HG02973 (cell line): Measurements from ENCODE around the gene HNF4A.

Source experiments
- ATAC-seq: cut with Tn5 transposase; IDR thresholded peaks from one replicate; pipeline ENCODE4 v1.9.1; 2021; ENCODE audit warnings: moderate library complexity; ENCODE audit not compliant: unreplicated experiment

HNF4A gene

GRCh38 chr20:44439318-44439717 is 83.8 kb downstream of the HNF4A start:
- ATAC-seq: no peak

DNA sequence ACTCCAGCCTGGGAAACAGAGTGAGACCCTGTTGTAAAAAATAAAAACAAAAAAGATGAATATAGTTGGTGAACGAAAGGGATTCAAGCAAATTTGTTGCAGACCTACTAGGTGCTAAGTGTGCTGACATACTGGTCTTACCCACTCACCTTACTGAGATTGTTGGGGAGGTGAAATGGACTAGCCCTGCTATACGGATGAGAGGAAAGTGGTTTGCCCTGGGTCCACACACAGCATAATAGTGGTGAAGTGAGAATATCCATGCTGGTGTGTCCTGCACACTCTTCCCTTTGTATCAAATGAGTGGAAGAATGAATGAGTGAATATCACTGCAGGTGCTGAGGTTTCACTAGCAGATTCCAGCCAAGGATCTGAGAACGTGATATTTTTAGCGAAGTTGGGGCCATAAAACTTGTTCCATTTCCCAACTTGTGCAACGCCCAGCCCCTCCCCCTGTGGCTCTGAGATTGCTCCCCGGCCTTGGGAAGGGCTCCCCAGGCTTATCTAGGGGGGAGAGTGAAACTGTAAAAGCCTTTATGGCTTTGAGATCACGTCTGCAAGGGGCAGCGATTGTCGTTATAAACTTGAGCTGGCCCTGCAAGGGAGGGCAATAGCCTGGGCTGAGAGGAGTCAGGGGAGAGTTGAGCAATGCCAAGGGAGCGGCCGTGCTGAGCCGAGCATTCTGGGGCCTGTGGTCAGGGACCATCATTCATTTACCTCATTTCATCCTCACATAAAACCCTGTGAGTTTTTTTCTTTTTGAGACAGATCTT is 87.0 kb downstream of the HNF4A start:
- ATAC-seq: no peak

GRCh38 chr20:44445742-44446710 is 90.5 kb downstream of the HNF4A start:
- ATAC-seq: no peak

GRCh38 chr20:44447827-44448419 is 92.4 kb downstream of the HNF4A start:
- ATAC-seq: no peak

DNA sequence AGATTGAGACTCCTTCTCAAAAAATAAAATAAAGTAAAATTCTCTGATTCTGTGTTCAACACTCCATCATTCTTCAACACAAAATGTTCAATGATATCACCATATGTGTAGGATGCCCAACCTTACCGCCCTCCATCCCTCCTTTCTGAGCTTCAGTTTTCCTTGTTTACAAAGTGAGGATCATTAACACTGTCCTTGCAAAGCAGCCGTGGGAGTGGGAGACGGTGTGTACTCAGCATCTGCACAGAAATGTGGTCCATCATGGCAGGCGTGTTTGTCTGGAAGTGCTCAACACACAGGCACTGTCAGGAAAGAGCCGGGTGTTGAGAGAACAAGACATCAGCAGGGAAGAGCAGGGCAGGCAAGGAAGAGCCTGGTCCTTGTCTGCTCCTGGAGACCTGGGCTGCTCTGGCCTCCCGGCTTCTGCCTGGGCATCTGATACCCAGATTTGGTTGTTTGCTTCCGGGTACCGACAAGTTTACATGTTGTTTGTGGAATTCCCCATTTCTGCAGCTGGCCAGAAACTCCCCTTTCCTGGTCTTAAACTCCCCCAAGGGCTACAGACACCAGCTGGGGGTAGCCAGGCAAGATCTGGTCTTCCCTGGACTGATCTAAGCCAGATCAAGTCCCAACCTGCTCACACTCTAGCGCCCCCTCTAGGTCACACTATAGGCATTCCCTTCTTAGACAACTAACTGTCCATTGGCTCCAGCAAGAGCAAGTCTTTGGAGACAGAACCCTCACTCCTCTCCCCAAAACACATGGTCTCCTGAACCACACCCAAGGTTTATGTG is 93.5 kb downstream of the HNF4A start:
- no peak for ATAC-seq

DNA sequence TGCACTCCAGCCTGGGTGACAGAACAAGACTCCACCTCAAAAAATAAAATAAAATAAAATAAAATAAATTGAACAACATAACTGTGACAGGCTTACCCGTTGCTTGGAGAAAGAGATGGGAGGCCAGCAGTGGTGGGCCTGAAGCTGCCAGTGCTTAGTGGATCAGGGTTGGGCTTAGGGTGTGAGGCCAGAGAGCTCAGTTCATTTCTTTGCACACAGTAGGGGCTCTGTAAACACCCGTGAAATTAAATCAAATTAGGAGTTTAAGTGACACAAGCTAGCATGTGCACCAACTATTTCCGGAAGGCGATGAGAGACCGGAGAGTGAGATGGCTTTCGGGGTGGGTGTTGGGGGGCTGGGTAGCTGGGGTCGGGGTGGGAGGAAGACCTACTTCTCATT is 94.4 kb downstream of the HNF4A start:
- no peak for ATAC-seq

- ATAC-seq: no peak
These were observed 94.9 kb downstream of the HNF4A start for GRCh38 chr20:44450281-44450889.

DNA sequence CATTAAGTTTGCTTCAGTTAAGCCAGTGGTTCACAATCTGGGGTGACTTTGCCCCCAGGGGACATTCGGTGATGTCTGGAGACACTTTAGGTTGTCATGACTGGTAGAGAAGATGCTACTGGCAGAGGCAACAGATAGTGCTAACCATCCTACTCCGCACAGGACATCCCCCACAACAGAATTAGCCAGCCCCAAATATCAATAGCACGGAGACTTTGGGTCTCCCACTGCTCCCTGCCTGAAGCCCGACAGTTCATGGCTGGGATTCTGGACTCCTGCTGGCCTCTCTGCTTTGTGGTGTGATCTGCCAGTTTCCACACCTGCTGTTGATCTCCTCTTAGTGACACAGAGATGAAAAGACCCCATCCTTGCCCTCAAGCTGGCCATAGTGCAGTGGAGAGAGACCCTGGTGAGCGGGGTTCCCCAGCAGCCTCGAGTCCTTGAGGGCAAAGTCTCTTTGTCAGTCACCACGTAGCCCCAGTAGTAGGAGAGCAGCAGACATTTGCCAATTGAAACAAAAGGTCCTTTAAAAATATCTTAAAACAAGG is 95.5 kb downstream of the HNF4A start:
- no peak for ATAC-seq

DNA sequence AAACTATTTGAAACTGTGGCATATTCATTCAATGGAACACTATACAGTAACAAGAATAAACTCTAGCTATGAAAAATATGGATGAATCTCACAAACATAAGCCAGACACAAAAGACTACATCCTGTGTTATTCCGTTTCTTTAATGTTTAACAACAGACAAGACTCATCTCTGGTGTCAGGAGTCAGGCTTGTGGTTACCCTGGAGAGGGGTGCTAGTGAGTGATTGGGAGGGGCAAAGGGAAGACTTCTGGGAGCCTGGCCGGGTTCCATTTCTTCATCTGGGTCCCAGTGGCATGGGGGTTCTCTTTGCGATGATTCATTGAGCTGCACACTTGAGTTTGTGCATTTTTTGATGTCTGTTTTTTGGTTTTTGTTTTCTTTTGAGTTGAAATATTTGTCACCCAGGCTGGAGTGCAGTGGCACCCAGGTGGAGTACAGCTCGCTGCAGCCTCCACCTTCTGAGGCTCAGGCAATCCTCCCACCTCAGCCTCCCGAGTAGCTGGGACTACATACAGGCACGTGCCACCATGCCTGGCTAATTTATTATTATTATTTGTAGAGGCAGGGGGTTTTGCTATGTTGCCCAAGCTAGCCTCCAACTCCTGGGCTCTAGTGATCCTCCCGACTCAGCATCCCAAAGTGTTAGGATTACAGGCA is 98.9 kb downstream of the HNF4A start:
- no peak for ATAC-seq

DNA sequence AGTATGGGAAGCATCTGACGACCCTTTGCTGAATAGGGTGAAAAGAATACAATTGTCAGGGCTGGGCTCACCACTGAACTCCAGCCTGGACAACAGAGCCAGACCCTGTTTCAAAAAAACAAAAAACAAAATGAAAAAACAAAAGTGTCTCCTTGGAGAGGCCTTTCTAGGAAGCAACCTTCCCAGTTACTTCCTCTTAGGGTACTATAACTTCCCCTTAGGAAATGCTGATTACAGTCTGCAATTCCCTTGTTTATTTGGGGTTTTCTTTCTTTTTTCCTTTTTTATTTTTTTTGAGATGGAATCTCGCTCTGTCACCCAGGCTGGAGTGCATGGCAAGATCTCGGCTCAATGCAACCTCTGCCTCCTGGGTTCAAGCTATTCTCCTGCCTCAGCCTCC is 99.6 kb downstream of the HNF4A start:
- ATAC-seq: no peak

DNA sequence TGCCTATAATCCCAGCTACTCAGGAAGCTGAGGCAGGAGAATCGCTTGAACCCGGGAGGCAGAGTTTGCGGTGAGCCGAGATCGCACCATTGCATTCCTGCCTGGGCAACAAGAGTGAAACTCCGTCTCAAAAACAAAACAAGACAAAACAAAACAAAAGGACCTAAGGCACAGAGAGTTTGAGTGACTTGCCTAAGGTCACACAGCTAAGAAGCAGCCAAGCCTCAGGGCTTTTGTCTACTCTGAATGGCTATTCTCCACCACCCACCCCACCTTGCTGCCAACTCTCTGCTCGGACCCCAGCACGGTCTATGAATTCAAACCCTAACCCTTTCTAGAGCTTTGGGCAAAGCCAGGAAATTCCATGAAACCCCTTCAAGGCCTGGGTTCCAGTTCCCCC is 101.1 kb downstream of the HNF4A start:
- ATAC-seq: no peak

DNA sequence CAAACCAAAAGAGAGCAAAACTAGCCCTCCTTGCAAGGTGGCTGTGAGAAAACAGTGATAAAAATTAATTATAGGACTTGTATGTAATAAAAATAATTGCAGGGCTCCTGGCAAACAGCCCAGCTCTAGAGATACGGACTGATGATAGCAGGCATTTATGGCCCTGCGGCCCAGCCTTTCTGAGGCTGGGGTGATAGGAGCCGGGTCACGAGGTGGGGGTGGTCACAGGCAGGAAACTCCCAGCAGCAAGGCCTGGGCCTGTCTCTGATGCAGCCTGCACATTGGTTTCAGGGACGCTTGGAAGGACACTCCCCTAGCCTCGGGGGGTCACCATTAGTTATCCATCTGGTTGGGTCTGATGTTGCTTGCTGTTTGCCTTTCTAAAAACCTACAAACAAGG is 101.5 kb downstream of the HNF4A start:
- ATAC-seq: no peak

- ATAC-seq: no peak
These were observed 103.8 kb downstream of the HNF4A start for GRCh38 chr20:44459271-44459670.

DNA sequence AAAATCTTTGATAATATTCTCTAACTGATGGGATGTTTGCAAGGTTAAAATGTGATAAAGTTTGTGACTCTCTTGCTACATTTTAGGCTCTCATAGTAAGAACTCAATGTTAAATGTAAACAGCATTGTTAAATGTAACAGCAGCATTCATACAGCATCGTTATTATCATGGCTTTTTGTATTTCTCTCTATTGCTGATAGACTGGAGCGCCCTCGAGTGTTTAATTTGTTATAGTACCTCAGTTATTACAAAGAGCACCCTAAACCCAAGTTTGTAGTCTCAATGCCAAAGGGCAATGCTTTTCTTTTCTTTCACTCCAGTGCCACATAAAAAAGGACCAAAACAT is 105.3 kb downstream of the HNF4A start:
- no peak for ATAC-seq

DNA sequence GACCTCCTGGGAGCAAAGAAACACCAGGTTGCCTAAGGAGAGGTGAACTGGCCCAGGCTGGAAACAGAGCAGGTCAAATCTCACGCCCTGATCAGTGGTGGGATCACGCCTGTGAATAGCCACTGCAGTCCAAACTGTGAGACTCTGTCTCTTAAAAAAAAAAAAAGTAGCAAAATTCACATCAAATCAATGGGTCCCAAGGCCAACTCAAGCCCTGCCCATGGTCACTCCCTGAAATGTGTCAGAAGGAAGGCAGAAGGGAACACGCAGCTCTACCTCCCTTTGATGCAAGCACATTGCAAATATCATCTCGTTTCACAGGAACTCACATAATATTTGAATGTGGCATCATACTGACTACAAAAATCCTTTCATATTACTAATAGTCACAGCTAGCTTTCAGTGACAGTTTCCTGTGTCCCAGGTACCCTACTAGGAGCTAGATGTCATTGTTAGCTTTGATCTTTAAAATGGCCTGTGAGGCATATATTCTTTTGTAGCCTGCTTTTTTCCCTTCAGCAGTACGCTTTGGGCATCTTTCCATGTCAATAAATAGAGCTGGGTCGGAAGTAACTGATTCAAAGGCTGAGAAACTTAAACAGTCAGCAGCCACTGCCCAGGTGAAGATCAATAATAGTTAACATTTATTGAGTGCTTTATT is 105.8 kb downstream of the HNF4A start:
- no peak for ATAC-seq

DNA sequence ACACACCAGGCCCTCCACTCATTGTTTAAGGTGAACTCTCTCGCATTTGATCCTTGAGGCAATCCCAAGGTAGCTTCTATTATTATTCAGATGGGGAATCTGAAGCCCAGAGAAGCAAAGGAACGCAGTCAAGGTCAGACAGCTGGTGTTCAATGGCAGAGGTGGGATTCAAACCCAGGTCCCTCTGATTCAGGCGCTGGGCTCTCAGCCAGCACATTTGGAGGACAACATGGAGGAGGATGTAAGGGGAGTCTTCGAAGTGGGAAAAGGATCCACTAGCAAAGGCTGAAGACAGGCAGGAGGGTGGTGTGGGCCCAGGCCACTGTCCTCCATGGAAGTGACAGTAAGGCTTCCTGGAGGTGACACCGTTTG is 106.3 kb downstream of the HNF4A start:
- no peak for ATAC-seq

DNA sequence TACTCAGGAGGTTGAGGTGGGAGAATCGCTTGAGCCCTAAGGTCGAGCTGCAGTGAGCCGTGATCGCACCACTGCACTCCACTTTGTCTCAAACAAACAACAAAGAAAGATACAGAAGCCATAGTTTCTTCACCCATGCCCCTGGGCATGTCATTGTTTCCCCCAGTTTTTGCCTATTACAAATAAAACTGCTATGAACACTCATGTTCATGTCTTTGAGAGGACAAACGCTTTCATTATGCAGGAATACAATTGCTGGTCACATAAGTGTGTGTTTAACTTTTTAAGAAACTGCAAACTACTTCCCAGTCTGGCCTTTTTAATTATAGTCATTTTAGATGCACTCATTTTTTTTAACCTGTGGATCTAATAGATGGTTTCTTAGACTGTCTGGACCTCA is 108.0 kb downstream of the HNF4A start:
- no peak for ATAC-seq

- no peak for ATAC-seq
These were observed 109.0 kb downstream of the HNF4A start for GRCh38 chr20:44464514-44464913.

DNA sequence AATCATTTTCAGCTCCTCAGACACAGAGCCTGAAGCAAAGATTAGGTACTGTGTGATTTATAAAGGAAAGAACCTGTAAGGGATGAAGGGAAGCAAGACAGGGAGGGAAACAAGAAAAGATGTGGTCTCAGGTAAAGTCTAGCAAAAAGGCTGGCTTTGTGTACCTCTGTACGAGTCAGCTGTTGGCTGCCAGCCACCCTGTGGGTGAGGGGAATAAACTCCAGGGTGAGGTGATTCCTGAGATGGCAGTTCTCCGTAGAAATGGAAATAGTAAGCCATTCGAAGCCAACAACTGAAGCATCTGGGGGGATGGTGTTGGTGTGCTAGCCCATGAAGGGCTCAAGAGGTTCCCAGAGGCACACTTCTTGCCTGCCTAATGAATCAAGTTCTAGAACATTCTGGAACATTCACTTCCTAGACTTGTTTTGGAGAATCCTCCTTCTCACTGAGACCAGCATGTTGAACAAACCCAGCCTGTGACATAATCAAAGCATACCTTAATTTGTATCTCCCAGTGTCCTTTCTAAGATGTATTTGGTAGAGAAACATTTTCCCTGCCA is 109.6 kb downstream of the HNF4A start:
- no peak for ATAC-seq
